HepG2 (cell line): ENCODE measurements around the gene OOSP1.

ENCODE experiments used
- CTCF ChIP-seq: sonication (generic); formaldehyde crosslinking; IDR thresholded peaks from 2 replicates; pipeline ENCODE4 v1.5.0; 2020; ENCODE audit warnings: mild to moderate bottlenecking, missing genetic modification reagents, moderate library complexity
- EED ChIP-seq: sonication (generic); formaldehyde crosslinking; IDR thresholded peaks from 2 replicates; pipeline ENCODE4 v1.5.0; 2020; ENCODE audit warnings: mild to moderate bottlenecking, missing genetic modification reagents
- MAX ChIP-seq: IDR thresholded peaks from 2 replicates; pipeline ENCODE4 v1.6.1; 2012; ENCODE audit warnings: inconsistent platforms
- MED13 ChIP-seq: sonication (generic); formaldehyde crosslinking; IDR thresholded peaks from 2 replicates; pipeline ENCODE4 v1.5.0; 2020; ENCODE audit warnings: missing genetic modification reagents
- POLR2A ChIP-seq, 2 experiments: IDR thresholded peaks; 2 replicates each; pipeline ENCODE4 v1.6.1; 2011; ENCODE audit warnings: low read depth in 2 of 2, low read length in 2 of 2, mild to moderate bottlenecking in 1 of 2, moderate library complexity in 1 of 2; ENCODE audit not compliant: insufficient read depth in 1 of 2
- ZNF230 ChIP-seq: sonication (generic); formaldehyde crosslinking; IDR thresholded peaks from 2 replicates; pipeline ENCODE4 v1.4.0; 2020; ENCODE audit warnings: mild to moderate bottlenecking, missing genetic modification reagents
- ZNF333 ChIP-seq: sonication (generic); formaldehyde crosslinking; IDR thresholded peaks from 2 replicates; pipeline ENCODE4 v1.4.0; 2020; ENCODE audit warnings: mild to moderate bottlenecking, missing genetic modification reagents, borderline replicate concordance
- ZNF558 ChIP-seq: sonication (generic); formaldehyde crosslinking; IDR thresholded peaks from 2 replicates; pipeline ENCODE4 v1.9.0; 2022; ENCODE audit warnings: mild to moderate bottlenecking, missing genetic modification reagents, borderline replicate concordance

- TF ChIP-seq ZNF333 (CRISPR knock-in tag) (no peak), EED (CRISPR knock-in tag) (no peak), CTCF (CRISPR knock-in tag) (no peak), MAX (no peak), ZNF230 (CRISPR knock-in tag) (no peak), ZNF558 (CRISPR knock-in tag) (no peak), POLR2A (IDR thresholded peaks at IDR 0.05; ENCODE audit: insufficient read depth in 1 of 2, low read depth in 2 of 2, low read length in 2 of 2) (no peak), MED13 (CRISPR knock-in tag) (no peak)
Measured at GRCh38 chr11:59941091-59941490, 2.9 kb downstream of the OOSP1 start.
